ENCODE results near the gene NR1D1. TPM values are rescaled to one million over a fixed set of nuclear protein-coding genes. Genes with fewer than 3 reads are reported as not detected.

The NR1D1 gene
- total RNA-seq, 2 donors from 2014 or later, result 16.9 to 19.8 TPM

GRCh38 chr17:40099619-40100418 lies 570 bp downstream of the NR1D1 start:
- intact Hi-C loops (cut with DNase I, micrococcal nuclease), result no loop called here
- DNase-seq (peak; percentile 38 to 46), ATAC-seq (no peak)

GRCh38 chr17:40098846-40099618 lies 1.4 kb downstream of the NR1D1 start:
- intact Hi-C loops (cut with DNase I, micrococcal nuclease), result no loop called here
- ATAC-seq (peak; percentile 60), DNase-seq (peak; percentile 100)

- DNase-seq, result peak; percentile 81 to 95
- intact Hi-C loops (cut with DNase I, micrococcal nuclease), result no loop called here
- peak; percentile 53 for ATAC-seq
Measured at GRCh38 chr17:40097931-40098845, 2.2 kb downstream of the NR1D1 start.

- intact Hi-C loops (cut with DNase I, micrococcal nuclease), result no loop called here
- ATAC-seq, result no peak
- DNase-seq, result peak; percentile 22 to 36
Measured at GRCh38 chr17:40097087-40097486, 3.3 kb downstream of the NR1D1 start.

GRCh38 chr17:40095944-40096791 lies 4.2 kb downstream of the NR1D1 start:
- intact Hi-C loops (cut with DNase I, micrococcal nuclease), result no loop called here
- no peak for ATAC-seq
- DNase-seq, result peak; percentile 56 to 75

- ATAC-seq (no peak), DNase-seq (peak; percentile 44 to 45)
- intact Hi-C loops (cut with DNase I, micrococcal nuclease), result no loop called here
Measured at GRCh38 chr17:40095351-40095943, 4.9 kb downstream of the NR1D1 start.

- DNase-seq, result peak; percentile 33 to 35
- no peak for ATAC-seq
- intact Hi-C loops (cut with DNase I, micrococcal nuclease), result no loop called here
Measured at GRCh38 chr17:40094874-40095273, 5.5 kb downstream of the NR1D1 start.

GRCh38 chr17:40093580-40094201 lies 6.7 kb downstream of the NR1D1 start:
- DNase-seq (peak in 1 of 2 donors; percentile 42), ATAC-seq (no peak)
- intact Hi-C loops (cut with DNase I, micrococcal nuclease), result no loop called here

GRCh38 chr17:40093005-40093579 lies 7.3 kb downstream of the NR1D1 start:
- intact Hi-C loops (cut with DNase I, micrococcal nuclease), result no loop called here
- peak in 1 of 2 donors; percentile 34 for DNase-seq
- no peak for ATAC-seq

GRCh38 chr17:40092581-40092980 lies 7.8 kb downstream of the NR1D1 start:
- DNase-seq (peak in 1 of 2 donors; percentile 29), ATAC-seq (no peak)
- intact Hi-C loops (cut with DNase I, micrococcal nuclease), result no loop called here

GRCh38 chr17:40091691-40092397 lies 8.5 kb downstream of the NR1D1 start:
- ATAC-seq (peak; percentile 3), DNase-seq (peak; percentile 18 to 45)
- intact Hi-C loops (cut with DNase I, micrococcal nuclease), result no loop called here

GRCh38 chr17:40090237-40091119 lies 9.9 kb downstream of the NR1D1 start:
- DNase-seq (peak; percentile 16 to 55), ATAC-seq (no peak)
- intact Hi-C loops (cut with DNase I, micrococcal nuclease), result no loop called here

GRCh38 chr17:40089077-40089895 lies 11.1 kb downstream of the NR1D1 start:
- intact Hi-C loops (cut with DNase I, micrococcal nuclease), result no loop called here
- ATAC-seq (no peak), DNase-seq (no peak)

- DNase-seq, result no peak
- ATAC-seq, result no peak
- intact Hi-C loops (cut with DNase I, micrococcal nuclease), result no loop called here
Measured at GRCh38 chr17:40087903-40088718, 12.3 kb downstream of the NR1D1 start.

Data from left colon (tissue), 2 donors.